Aorta (tissue), 5 donors: Measurements from ENCODE around the gene PI16. TPM values are rescaled to one million over a fixed set of nuclear protein-coding genes. Genes with fewer than 3 reads are reported as not detected.

Source experiments
- ATAC-seq: fragments of 200-7000 bp; cut with Tn5 transposase; one replicate; pipeline ENCODE4 v1.9.1; 2022; ENCODE audit warnings: moderate library complexity; ENCODE audit not compliant: low FRiP score
- DNase-seq, 2 donors: peaks; one replicate each; pipeline ENCODE4 v3.0.0-alpha.2; 2020
- H3K27ac ChIP-seq, 2 donors: one replicate each; pipeline ENCODE4 v1.5.1; 2013; ENCODE audit warnings: low read length in 2 of 2, mild to moderate bottlenecking in 2 of 2, moderate library complexity in 2 of 2, control low read depth in 1 of 2, inconsistent platforms in 1 of 2, low read depth in 1 of 2
- H3K27me3 ChIP-seq, 2 donors: one replicate each; pipeline ENCODE4 v1.6.1; 2013; ENCODE audit warnings: control low read depth in 1 of 2, low read length in 1 of 2, mild to moderate bottlenecking in 1 of 2, moderate library complexity in 1 of 2; ENCODE audit not compliant: insufficient read depth in 2 of 2, control insufficient read depth in 1 of 2
- H3K36me3 ChIP-seq, 2 donors: one replicate each; pipeline ENCODE4 v1.6.1; 2013; ENCODE audit warnings: control low read depth in 1 of 2, low read length in 1 of 2, mild to moderate bottlenecking in 1 of 2; ENCODE audit not compliant: insufficient read depth in 2 of 2, control insufficient read depth in 1 of 2
- H3K4me1 ChIP-seq, 2 donors: one replicate each; pipeline ENCODE4 v1.6.1; 2013; ENCODE audit warnings: low read length in 2 of 2, control low read depth in 1 of 2, mild to moderate bottlenecking in 1 of 2, moderate library complexity in 1 of 2; ENCODE audit not compliant: insufficient read depth in 2 of 2, control insufficient read depth in 1 of 2
- H3K4me3 ChIP-seq, 2 donors: one replicate each; pipeline ENCODE4 v1.5.1; 2013; ENCODE audit warnings: low read length in 2 of 2, control low read depth in 1 of 2, mild to moderate bottlenecking in 1 of 2
- H3K9me3 ChIP-seq: one replicate; pipeline ENCODE4 v1.6.1; 2013; ENCODE audit warnings: mild to moderate bottlenecking, low read length; ENCODE audit not compliant: control insufficient read depth
- WGBS, 2 donors: extraction: QIAGEN DNeasy Blood & Tissue Kit; methylation state at CpG; one replicate each; pipeline ENCODE4 v1.1.7; 2013; 5-methylcytosine and 5-hydroxymethylcytosine counted together
- intact Hi-C, 2 donors: fragments of 100-400 bp; cut with DNase I; formaldehyde crosslinking; loops; one replicate each; pipeline versions ENCODE4 v1.14.2 to v1.15.0; 2022
- polyA plus RNA-seq, 2 donors: library from polyadenylated mRNA; stranded (reverse); fragments of 200-250 nt; gene quantifications; one replicate each; pipeline ENCODE4 v1.2.3, GENCODE V29; 2013
- total RNA-seq, 2 donors: library from RNA; stranded (reverse); fragmentation: NEBNext Ultra II Directional; extraction: Animal tissue kit (Norgen Biotek cat#: 25700); gene quantifications; one replicate each; pipeline ENCODE4 v1.2.1, GENCODE V29; 2021
- donor health status: healthy with polysubstance abuse.
- donor health status: Bipolar disorder and iron deficiency.
- donor health status: DM: no; HTN: no; CAD: no.
- donor health status: DM: no; HTN: no; CAD: no.
- donor health status: DM: yes; HTN: yes; CAD: no.

PI16 gene
- total and polyA plus RNA-seq, 4 donors = 4.4 to 383 (median 38.7) TPM; not detected in 1

- Histone ChIP-seq H3K27me3 (no peaks in the 10 kb centered on the region), H3K27ac (no peak overlapping the region), H3K4me1 (no peaks in the 10 kb centered on the region), H3K36me3 (no peaks in the 10 kb centered on the region), H3K4me3 (no peak overlapping the region), H3K9me3 (no peaks in the 10 kb centered on the region)
- intact Hi-C loops = no loop called here
- ATAC-seq = no peak
- DNase-seq = no peak
Measured at GRCh38 chr6:36956446-36956820, 1.9 kb downstream of the PI16 start.

DNA sequence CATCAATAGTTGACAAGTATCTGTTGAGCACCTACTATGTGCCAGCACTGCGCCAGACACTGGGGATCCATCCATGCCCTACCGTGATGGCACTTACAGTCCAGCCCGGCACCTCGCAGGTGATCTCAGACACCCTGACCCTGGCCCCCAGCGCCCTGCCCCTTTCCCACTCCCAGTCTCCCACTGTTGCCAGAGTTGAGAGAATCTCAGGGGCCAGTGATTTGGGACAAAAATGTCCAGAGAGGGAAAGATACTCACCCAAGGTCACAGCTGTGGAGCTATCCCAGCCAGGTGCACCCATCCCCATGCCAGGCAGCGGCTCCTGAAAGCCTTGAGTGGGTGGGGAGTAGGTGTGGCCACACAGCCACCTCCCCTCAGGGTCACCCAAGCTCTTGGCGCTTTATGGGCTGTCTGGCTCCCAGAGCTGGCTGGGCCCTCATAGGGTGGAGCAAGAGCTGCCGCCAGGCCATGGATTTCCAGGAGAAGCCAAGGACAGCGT is 3.3 kb downstream of the PI16 start:
- ATAC-seq = no peak
- H3K27me3 ChIP-seq = no peaks in the 10 kb centered on the region
- H3K27ac ChIP-seq = no peak overlapping the region
- intact Hi-C loops = no loop called here
- 93 to 94% methylated on average over 9 of the region's 9 CpGs for WGBS, 2 donors
- no peaks in the 10 kb centered on the region for H3K4me1 ChIP-seq
- no peaks in the 10 kb centered on the region for H3K9me3 ChIP-seq
- DNase-seq = peak in 1 of 2 donors; percentile 57
- no peak overlapping the region for H3K4me3 ChIP-seq
- no peaks in the 10 kb centered on the region for H3K36me3 ChIP-seq

DNA sequence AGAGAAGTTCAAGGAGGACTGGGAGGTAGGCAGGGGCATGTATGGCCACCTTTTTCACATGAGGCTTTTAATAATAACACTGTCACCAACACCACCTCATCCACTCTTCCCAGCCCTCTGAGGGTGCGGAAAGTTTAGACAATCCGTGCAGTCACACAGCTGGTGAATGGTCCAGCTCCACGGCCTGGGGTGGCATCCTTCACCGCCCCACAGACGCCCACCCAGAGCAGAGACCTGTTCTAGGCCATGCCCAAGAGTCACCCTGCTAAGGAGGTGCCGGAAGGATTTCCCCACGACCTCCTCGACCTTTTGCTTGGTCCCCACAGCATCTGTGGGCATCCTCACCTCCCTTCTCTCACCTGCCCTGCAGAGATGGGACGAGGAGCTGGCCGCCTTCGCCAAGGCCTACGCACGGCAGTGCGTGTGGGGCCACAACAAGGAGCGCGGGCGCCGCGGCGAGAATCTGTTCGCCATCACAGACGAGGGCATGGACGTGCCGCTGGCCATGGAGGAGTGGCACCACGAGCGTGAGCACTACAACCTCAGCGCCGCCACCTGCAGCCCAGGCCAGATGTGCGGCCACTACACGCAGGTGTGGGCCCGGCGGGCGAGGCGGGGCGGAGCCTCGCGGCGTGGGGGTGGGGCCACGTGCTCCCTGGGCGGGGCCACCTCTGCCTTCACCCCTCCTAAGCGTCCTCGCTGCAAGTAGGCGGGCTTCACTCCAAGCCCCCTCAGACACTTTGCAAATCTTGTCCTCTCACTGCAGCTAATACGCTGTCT is 4.4 kb downstream of the PI16 start:
- Histone ChIP-seq H3K9me3 (no peaks in the 10 kb centered on the region), H3K4me1 (no peaks in the 10 kb centered on the region), H3K27ac (no peak overlapping the region), H3K27me3 (no peaks in the 10 kb centered on the region), H3K36me3 (no peaks in the 10 kb centered on the region), H3K4me3 (no peak overlapping the region)
- WGBS, 2 donors = 85 to 86% methylated on average over 42 to 44 of the region's 44 CpGs
- DNase-seq (no peak), ATAC-seq (no peak)
- intact Hi-C loops = no loop called here

GRCh38 chr6:36959555-36960250 is 5.2 kb downstream of the PI16 start:
- DNase-seq (no peak), ATAC-seq (no peak)
- no peaks in the 10 kb centered on the region for H3K36me3 ChIP-seq
- H3K4me1 ChIP-seq = no peaks in the 10 kb centered on the region
- H3K4me3 ChIP-seq = no peak overlapping the region
- no peaks in the 10 kb centered on the region for H3K27me3 ChIP-seq
- no peaks in the 10 kb centered on the region for H3K9me3 ChIP-seq
- no peak overlapping the region for H3K27ac ChIP-seq
- intact Hi-C loops = no loop called here
- WGBS, 2 donors = 90 to 92% methylated on average over 17 of the region's 17 CpGs

DNA sequence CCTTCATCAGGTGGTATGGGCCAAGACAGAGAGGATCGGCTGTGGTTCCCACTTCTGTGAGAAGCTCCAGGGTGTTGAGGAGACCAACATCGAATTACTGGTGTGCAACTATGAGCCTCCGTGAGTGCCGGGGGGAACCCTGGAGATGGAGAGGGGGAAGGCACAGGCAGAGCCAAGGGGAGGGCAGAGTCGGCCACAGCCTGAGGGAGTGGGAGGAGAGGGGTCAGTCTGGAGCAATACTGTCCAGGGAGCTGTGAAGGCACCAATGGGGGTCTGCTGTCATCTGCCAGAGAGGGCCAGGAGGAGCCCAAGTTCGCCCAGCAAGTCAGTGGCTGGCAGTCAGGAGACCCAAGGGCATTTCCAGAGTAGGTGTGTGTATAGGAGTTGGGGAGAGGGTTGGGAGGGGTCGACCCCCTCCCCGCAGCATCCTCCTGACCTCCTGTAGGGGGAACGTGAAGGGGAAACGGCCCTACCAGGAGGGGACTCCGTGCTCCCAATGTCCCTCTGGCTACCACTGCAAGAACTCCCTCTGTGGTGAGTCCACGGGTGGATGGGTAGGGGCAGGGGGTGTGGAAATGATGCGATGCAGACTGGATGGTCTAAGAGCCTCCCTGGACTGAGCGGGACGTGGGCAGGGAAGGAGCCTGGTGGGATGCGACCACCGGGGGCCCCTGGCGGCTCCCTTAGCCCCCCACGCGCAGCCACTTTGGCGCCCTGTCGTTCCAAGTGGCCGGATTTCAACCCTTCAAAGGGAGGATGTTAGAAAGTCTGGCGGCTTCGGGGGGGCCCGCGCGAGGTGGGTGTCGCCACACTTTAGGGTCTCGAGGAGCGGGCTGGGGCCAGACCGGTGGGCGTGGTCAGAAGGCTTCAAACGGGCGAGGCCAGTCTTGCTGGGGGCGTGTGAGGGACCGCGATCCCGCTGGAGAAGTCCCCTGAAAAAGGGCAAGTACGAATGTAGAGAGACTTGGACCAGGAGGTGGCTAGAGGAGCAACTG is 7.2 kb downstream of the PI16 start:
- Histone ChIP-seq H3K27ac (no peak overlapping the region), H3K27me3 (no peaks in the 10 kb centered on the region), H3K4me3 (no peak overlapping the region), H3K36me3 (no peaks in the 10 kb centered on the region), H3K9me3 (no peaks in the 10 kb centered on the region), H3K4me1 (no peaks in the 10 kb centered on the region)
- peak in 1 of 2 donors; percentile 72 for DNase-seq
- intact Hi-C loops = no loop called here
- WGBS, 2 donors = 72 to 73% methylated on average over 40 of the region's 40 CpGs
- no peak for ATAC-seq

- Histone ChIP-seq H3K9me3 (no peaks in the 10 kb centered on the region), H3K27ac (no peak overlapping the region), H3K4me3 (no peak overlapping the region), H3K4me1 (no peaks in the 10 kb centered on the region), H3K27me3 (no peaks in the 10 kb centered on the region), H3K36me3 (peaks cover 0 to 3% of the 10 kb centered on the region in 2 donors)
- intact Hi-C loops = no loop called here
- no peak for ATAC-seq
- 85 to 88% methylated on average over 12 of the region's 12 CpGs for WGBS, 2 donors
- peak; percentile 87 to 90 for DNase-seq
Measured at GRCh38 chr6:36962874-36963273, 8.3 kb downstream of the PI16 start.

- no peaks in the 10 kb centered on the region for H3K27me3 ChIP-seq
- H3K36me3 ChIP-seq = peaks cover 0 to 6% of the 10 kb centered on the region in 2 donors
- peak; percentile 26 for ATAC-seq
- H3K9me3 ChIP-seq = no peaks in the 10 kb centered on the region
- intact Hi-C loops = no loop called here
- H3K4me3 ChIP-seq = no peak overlapping the region
- H3K27ac ChIP-seq = no peak overlapping the region
- H3K4me1 ChIP-seq = no peaks in the 10 kb centered on the region
- WGBS, 2 donors = 65 to 68% methylated on average over 11 of the region's 11 CpGs
- DNase-seq = peak in 1 of 2 donors; percentile 80
Measured at GRCh38 chr6:36963451-36964290, 9.1 kb downstream of the PI16 start.

- no peaks in the 10 kb centered on the region for H3K27me3 ChIP-seq
- no peaks in the 10 kb centered on the region for H3K9me3 ChIP-seq
- H3K36me3 ChIP-seq = peaks cover 4 to 10% of the 10 kb centered on the region in 2 donors
- no peak overlapping the region for H3K27ac ChIP-seq
- no peak for DNase-seq
- H3K4me1 ChIP-seq = no peaks in the 10 kb centered on the region
- H3K4me3 ChIP-seq = no peak overlapping the region
- intact Hi-C loops = no loop called here
- ATAC-seq = no peak
- WGBS, 2 donors = 74 to 77% methylated on average over 6 of the region's 6 CpGs
Measured at GRCh38 chr6:36964349-36964748, 9.8 kb downstream of the PI16 start.
